Colon (tissue), 2 donors: ENCODE data around the gene KASH5.

Experiments
- FAIRE-seq: peaks from 2 replicates; lab custom pipeline; 2012; peaks lifted over from hg19 to GRCh38; lab: Jason Lieb, UNC
- donor health status: control.
- donor health status: control.

Gene KASH5

DNA sequence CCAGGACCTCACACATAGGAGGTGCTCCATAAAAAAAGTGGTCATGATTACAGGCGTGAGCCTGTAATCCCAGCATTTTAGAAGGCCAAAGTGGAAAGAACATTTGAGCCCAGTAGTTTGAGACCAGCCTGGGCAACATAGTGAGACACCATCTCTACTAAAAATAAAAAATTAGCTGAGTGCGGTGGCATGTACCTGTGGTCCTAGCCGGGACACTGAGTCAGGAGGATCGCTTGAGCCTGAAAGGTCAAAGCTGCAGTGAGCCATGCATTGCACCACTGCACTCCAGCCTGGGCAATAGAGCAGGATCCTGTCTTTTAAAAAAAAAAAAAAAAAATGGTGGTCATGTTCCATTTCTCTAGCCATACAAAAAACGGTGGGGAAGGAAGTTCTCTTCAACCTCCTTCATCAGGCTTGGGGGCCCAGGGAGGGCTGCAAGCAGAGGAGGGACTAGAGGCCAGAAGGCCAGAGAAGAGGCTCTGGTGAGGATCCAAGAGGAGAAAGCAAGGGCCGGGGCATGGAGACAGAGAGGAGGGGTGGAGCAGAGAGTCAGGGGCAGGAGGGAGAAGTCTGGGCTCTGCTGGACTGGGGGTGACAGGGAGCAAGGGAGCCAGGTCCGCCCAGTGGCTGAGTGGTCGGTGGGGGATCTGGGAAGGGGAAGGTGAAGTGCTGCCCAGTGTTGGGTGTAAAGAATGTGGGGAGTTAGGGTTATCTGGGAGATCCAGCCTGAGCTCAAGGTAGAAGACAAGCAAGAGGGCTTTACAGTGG lies 8.9 kb downstream of the KASH5 start:
- no peak for FAIRE-seq

DNA sequence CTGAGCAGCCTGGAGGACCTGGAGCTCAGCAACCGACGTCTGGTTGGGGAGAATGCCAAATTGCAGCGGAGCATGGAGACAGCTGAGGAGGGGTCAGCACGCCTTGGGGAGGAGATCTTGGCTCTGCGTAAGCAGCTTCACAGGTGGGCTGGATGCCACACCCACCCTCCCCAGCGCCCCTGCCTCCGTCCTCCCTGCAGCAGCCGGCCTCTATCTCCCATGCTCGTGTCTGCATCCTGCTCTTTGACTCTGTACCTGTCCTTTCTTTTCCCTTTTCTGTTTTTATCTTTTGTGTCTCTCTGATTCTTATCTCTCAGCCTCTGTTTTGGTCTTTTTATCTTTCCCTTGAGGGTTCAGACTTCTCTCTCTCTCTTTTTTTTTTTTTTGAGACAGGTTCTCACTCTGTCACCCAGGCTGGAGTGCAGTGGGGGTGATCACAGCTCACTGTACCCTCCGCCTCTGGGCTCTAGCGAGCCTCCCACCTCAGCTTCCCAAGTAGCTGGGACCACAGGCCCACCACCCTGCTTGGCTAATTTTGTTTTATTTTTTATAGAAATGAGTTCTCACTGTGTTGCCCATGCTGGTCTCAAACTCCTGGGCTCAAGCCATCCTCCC lies 10.1 kb downstream of the KASH5 start:
- no peak for FAIRE-seq

- FAIRE-seq = no peak
Measured at GRCh38 chr19:49398931-49399330, 10.9 kb downstream of the KASH5 start.

- FAIRE-seq = no peak
Measured at GRCh38 chr19:49400029-49400428, 12.0 kb downstream of the KASH5 start.

- FAIRE-seq = no peak
Measured at GRCh38 chr19:49403404-49404187, 15.5 kb downstream of the KASH5 start.

DNA sequence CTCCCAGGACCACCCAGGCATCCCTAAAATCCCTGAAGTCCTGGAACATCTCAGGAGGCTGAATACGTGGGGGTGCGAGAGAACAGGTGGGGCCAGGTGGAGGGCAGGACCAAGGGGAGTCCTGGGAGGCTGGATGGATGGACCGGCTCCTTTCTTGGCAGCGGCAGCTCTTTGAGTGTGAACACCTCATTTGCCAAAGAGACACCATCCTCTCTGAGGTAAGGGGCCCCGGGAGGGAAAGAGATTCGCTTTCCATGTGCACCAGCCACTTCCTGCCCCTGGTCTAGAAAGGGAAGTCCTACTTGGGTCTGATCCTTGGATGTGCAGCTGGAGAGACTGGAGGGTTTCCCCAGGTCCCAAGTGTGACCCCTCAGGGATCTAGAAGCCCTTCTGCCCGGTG lies 19.0 kb downstream of the KASH5 start:
- FAIRE-seq = no peak

DNA sequence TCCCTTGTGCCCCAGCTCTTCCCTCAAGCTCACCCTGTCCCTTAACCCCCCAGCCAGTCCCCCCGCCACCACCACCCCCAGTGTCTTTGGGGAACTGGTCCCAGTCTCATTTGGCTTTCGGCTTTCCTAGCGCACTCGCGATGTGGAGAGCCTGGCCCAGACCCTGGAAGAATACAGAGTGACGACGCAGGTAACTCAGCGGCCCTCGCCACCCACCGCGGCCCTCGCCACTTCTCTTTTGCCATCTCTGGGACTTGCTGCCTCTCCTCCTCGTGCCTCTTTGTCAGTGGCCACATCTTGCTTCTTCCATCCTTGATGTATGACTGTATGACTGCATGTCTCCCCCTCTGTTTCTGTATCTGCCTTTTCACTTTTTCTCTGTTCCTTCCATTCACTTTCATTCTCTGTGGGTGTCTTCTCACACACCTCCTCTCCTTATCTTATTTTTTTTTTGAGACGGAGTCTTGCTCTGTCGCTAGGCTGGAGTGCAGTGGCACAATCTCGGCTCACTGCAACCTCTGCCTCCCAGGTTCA lies 19.5 kb downstream of the KASH5 start:
- FAIRE-seq = no peak

GRCh38 chr19:49408816-49409440 lies 20.9 kb downstream of the KASH5 start:
- FAIRE-seq = no peak

DNA sequence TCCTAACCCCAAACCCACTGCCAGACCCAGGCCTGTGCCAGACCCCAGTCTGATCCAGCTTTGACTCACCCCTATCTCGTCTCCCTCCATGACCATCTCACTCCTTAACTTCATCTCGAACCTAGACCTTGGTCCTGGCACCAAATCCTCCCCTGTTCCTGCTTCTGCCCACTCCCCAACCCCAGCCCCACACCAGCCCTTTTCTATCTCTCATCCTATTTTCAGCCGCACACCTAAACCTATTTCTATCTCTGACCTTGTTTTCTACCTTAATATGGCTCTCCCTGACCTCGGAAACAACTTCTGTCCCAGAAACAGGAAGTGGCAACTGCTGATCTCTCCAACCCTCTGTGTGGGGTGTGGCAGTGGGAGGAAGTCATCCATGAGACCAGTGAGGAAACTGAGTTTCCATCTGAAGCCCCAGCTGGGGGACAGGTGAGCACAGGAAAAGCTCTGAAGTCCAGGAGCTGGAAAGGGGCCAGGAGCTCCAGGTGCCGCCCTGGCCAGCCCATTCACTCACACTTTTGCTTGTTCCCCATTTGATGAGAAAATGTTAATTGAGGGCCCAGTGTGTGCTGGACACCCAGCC lies 21.5 kb downstream of the KASH5 start:
- no peak for FAIRE-seq

GRCh38 chr19:49411681-49412326 lies 23.8 kb downstream of the KASH5 start:
- FAIRE-seq = no peak

DNA sequence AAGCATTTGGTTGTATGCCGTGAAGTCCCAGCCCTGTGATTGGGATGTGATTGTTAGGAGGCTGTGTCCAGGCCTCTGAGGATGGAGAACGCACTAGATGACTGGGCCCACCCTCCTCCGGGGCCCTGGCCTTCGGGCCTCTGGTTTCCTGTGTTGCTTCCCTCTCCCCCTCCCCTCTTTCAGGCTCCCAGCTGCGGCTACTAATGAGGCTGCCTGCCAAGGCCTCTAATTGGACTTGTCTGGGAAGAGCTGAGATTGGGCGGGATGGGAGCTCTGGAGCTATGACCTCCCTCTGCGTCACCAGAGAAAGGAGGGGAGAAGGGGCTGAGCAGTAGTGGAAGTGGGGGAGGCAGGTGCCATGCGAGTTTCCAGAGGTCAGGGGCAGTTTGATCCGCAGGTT lies 25.3 kb downstream of the KASH5 start:
- no peak for FAIRE-seq

DNA sequence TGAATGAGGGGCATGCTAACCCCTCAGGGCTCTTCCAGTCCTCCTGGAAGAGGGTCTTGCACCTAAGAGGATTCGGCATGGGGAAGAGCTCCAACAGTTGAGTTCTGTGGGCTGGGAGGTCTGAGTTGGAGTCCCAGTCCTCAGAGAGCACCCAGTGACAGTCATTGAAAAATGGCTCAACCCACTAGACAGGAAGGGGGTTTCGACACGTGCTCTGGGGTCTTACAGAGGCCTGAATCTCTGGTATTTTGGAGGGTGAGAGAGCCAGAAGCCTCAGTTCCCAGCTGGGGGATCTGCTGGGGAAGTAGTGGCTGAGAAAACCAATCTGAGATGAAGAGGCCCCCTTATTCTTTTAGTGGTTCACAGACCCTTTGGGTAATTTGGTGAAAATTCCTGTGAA lies 26.2 kb downstream of the KASH5 start:
- no peak for FAIRE-seq

- no peak for FAIRE-seq
Measured at GRCh38 chr19:49415102-49415809, 27.2 kb downstream of the KASH5 start.

GRCh38 chr19:49415810-49416200 lies 27.8 kb downstream of the KASH5 start:
- FAIRE-seq = no peak

GRCh38 chr19:49417088-49417487 lies 29.0 kb downstream of the KASH5 start:
- FAIRE-seq = no peak

DNA sequence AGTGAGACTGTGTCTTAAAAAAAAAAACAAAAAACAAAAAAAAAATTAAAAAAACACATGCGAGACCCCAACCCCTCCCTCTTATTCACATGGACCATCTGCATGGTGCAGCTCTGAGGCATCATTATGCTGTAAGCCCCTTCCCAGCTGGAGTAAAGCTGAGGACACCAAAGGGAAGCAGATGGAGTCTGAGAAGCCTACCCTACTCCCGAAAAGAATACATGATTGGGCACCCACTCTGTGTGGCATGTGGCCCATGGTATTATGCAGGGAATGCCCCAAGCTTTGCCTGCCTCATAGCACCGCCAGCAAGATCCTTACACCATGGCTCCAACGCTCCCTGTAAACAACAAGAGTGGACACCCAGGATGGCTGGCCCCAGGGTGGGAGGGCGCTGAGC lies 30.5 kb downstream of the KASH5 start:
- no peak for FAIRE-seq

GRCh38 chr19:49419173-49419572 lies 31.1 kb downstream of the KASH5 start:
- FAIRE-seq = no peak

DNA sequence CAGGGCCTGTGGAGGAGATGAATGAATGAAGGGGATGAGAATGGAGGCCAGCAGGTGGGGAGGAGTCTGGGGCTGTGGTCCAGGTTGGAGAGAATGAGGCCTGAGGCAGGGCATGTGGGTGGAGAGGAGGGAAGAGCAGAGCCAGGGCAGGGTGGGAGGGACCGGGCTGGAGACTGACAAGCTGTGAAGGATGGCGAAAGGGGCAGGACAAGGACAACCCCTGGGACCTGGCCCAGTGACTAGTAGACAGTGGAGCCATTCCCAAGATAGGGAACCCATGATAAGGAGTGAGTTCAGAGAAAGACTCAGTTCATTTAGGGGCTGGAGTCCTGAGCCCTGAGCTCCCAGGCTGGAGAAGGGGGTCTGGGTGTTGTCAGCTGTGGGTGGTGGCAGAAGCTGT lies 32.2 kb downstream of the KASH5 start:
- FAIRE-seq = no peak

- no peak for FAIRE-seq
Measured at GRCh38 chr19:49421039-49421877, 33.2 kb downstream of the KASH5 start.

DNA sequence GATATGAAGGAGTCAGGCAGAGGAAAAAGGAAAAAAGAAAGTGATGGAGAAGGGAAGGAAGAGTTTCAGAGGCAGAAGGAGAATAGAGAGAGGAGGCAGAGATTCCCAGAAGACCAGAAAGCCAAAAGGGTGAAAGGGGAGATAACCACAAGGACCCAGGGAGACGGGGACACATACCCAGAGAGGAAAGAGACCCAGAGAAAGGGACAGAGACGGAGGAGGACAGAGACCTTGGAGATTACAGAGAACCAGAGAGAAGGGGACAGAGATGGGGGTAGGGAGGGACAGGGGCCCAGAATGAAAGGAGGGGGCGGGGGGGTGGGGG lies 33.8 kb downstream of the KASH5 start:
- no peak for FAIRE-seq
